Panc1 (cell line): ENCODE results near the gene SLAIN2. TPM values are rescaled to one million over a fixed set of nuclear protein-coding genes. Genes with fewer than 3 reads are reported as not detected.

ENCODE experiments used
- ATAC-seq: fragments of 200-7000 bp; cut with Tn5 transposase; 2 replicates; pipeline ENCODE4 v1.9.1; 2020; ENCODE audit warnings: mild to moderate bottlenecking, moderate library complexity
- BruUV-seq: library from RNA; stranded (reverse); fragments of 400-500 nt; replicated peaks from 2 replicates; lab custom pipeline; 2021; lab: Mats Ljungman, UMichigan
- CTCF ChIA-PET: fragments of 300-600 bp; sonication (Branson Sonifier 250); formaldehyde crosslinking; loops from one replicate; lab custom pipeline; 2022; ENCODE audit warnings: antibody characterized with exemption; lab: Charles Lee
- POLR2A ChIA-PET: fragments of 300-600 bp; sonication (Branson Sonifier 250); formaldehyde crosslinking; loops from one replicate; lab custom pipeline; 2022; ENCODE audit warnings: antibody characterized with exemption; lab: Charles Lee
- DNase-seq: peaks from one replicate; pipeline ENCODE4 v3.0.0-alpha.2; 2010; ENCODE audit warnings: low read depth, low spot score
- H3K27ac ChIP-seq: 2 replicates; pipeline ENCODE4 v1.5.1; 2011; ENCODE audit warnings: mild to moderate bottlenecking, low read length, inconsistent platforms
- H3K27me3 ChIP-seq: fragments of 200-500 bp; sonication (Bioruptor generic); 2 replicates; pipeline ENCODE4 v1.6.0; 2014; ENCODE audit warnings: low read length, inconsistent platforms; ENCODE audit not compliant: control insufficient read depth, insufficient read depth
- H3K36me3 ChIP-seq: fragments of 200-500 bp; sonication (Bioruptor generic); 2 replicates; pipeline ENCODE4 v1.5.1; 2014; ENCODE audit warnings: inconsistent platforms, mild to moderate bottlenecking, low read length, moderate library complexity; ENCODE audit not compliant: control insufficient read depth, insufficient read depth
- H3K4me1 ChIP-seq: 2 replicates; pipeline ENCODE4 v1.5.1; 2011; ENCODE audit warnings: inconsistent platforms, mild to moderate bottlenecking, low read length, moderate library complexity; ENCODE audit not compliant: control insufficient read depth, insufficient read depth
- H3K4me3 ChIP-seq, 2 experiments: 2 replicates each; pipeline ENCODE4 v1.5.1; 2011 to 2012; ENCODE audit warnings: low read depth in 2 of 2, low read length in 2 of 2, mild to moderate bottlenecking in 2 of 2, inconsistent platforms in 1 of 2, moderate library complexity in 1 of 2
- H3K9me3 ChIP-seq: fragments of 200-500 bp; sonication (Bioruptor generic); 2 replicates; pipeline ENCODE4 v1.5.1; 2014; ENCODE audit warnings: low read depth, mild to moderate bottlenecking, inconsistent platforms, low read length, moderate library complexity; ENCODE audit not compliant: control insufficient read depth, insufficient read depth
- CTCF ChIP-seq: fragments of 450-650 bp; IDR thresholded peaks from 2 replicates; pipeline ENCODE4 v1.5.1; 2017; ENCODE audit warnings: mild to moderate bottlenecking
- POLR2AphosphoS5 ChIP-seq: IDR thresholded peaks from 2 replicates; pipeline ENCODE4 v1.6.1; 2012; ENCODE audit warnings: mild to moderate bottlenecking, low read depth, low read length, moderate library complexity
- REST ChIP-seq, 2 experiments: IDR thresholded peaks; 2 replicates each; pipeline ENCODE4 v1.6.1; 2011 to 2012; ENCODE audit warnings: low read depth in 2 of 2, control low read depth in 1 of 2, low read length in 1 of 2, mild to moderate bottlenecking in 1 of 2, moderate library complexity in 1 of 2; ENCODE audit not compliant: insufficient read depth in 1 of 2
- SIN3A ChIP-seq: IDR thresholded peaks from 2 replicates; pipeline ENCODE4 v1.6.1; 2012; ENCODE audit warnings: low read depth, mild to moderate bottlenecking, low read length, moderate library complexity, borderline replicate concordance; ENCODE audit not compliant: insufficient read depth
- TCF7L2 ChIP-seq: IDR thresholded peaks from 2 replicates; pipeline ENCODE4 v1.6.1; 2011; ENCODE audit warnings: mild to moderate bottlenecking, low read depth, low read length, inconsistent platforms
- in situ Hi-C: cut with HindIII; loops from 2 replicates; pipeline ENCODE4 v1.10.0; 2016; ENCODE audit warnings: low sequenced_read_pairs, low pct_unique_long_range_greater_than_20kb
- intact Hi-C: fragments of 100-400 bp; cut with micrococcal nuclease; formaldehyde crosslinking; loops from one replicate; pipeline ENCODE4 v1.10.0; 2022; ENCODE audit not compliant: unreplicated experiment
- total RNA-seq: library from RNA; stranded (reverse); gene quantifications from one replicate; pipeline ENCODE4 v1.2.1, GENCODE V29; 2021; ENCODE audit not compliant: unreplicated experiment

SLAIN2 gene
- total RNA-seq, 1 experiment from 2014 or later: 53.2 TPM

GRCh38 chr4:48470137-48470536 is 128.8 kb downstream of the SLAIN2 start:
- H3K27ac ChIP-seq: no peak overlapping the region
- CTCF ChIA-PET: no interaction called here
- H3K4me1 ChIP-seq: no peaks in the 10 kb centered on the region
- DNase-seq (no peak), ATAC-seq (no peak)
- H3K4me3 ChIP-seq: no peak overlapping the region
- in situ Hi-C loops: no loop called here
- intact Hi-C loops: no loop called here
- H3K9me3 ChIP-seq: no peaks in the 10 kb centered on the region
- POLR2A ChIA-PET: no interaction called here
- BruUV-seq: no TSS peak
- no peaks in the 10 kb centered on the region for H3K27me3 ChIP-seq
- TF ChIP-seq POLR2AphosphoS5 (no peak), CTCF (no peak), TCF7L2 (no peak), SIN3A (no peak), REST (IDR thresholded peaks at IDR 0.05; ENCODE audit: insufficient read depth in 1 of 2, low read depth in 2 of 2, low read length in 1 of 2) (no peak)
- H3K36me3 ChIP-seq: no peaks in the 10 kb centered on the region

- Histone ChIP-seq H3K27me3 (no peaks in the 10 kb centered on the region), H3K9me3 (no peaks in the 10 kb centered on the region), H3K4me3 (no peak overlapping the region), H3K36me3 (no peaks in the 10 kb centered on the region), H3K27ac (no peak overlapping the region), H3K4me1 (no peaks in the 10 kb centered on the region)
- no peak for TF ChIP-seq POLR2AphosphoS5
- no peak for TF ChIP-seq CTCF
- TF ChIP-seq TCF7L2: no peak
- TF ChIP-seq REST (IDR thresholded peaks at IDR 0.05; ENCODE audit: insufficient read depth in 1 of 2, low read depth in 2 of 2, low read length in 1 of 2): no peak
- no peak for TF ChIP-seq SIN3A
- no peak for ATAC-seq
- intact Hi-C loops (no loop called here), in situ Hi-C loops (no loop called here)
- BruUV-seq: no TSS peak
- CTCF ChIA-PET: no interaction called here
- POLR2A ChIA-PET: no interaction called here
- no peak for DNase-seq
These were observed 129.2 kb downstream of the SLAIN2 start for GRCh38 chr4:48470570-48470969.
